ENCODE data around the gene CACNA2D1. TPM values are rescaled to one million over a fixed set of nuclear protein-coding genes. Genes with fewer than 3 reads are reported as not detected.

Gene CACNA2D1
- total RNA-seq, 2 donors from 2014 or later, result 5.4 to 32.0 TPM

GRCh38 chr7:82411732-82412131 is 31.8 kb downstream of the CACNA2D1 start:
- H3K4me1 ChIP-seq, result no peaks in the 10 kb centered on the region
- no peaks in the 10 kb centered on the region for H3K36me3 ChIP-seq (replicated peaks in 1 of 2; ENCODE audit: insufficient read depth in 1 of 2, low read depth in 2 of 2)
- no peaks in the 10 kb centered on the region for H3K27me3 ChIP-seq
- 54% methylated on average over 2 of the region's 2 CpGs for WGBS, 2 donors
- H3K9me3 ChIP-seq, result no peaks in the 10 kb centered on the region
- H3K4me3 ChIP-seq, result no peak overlapping the region
- no peak overlapping the region for H3K27ac ChIP-seq
- no peak for DNase-seq
- TF ChIP-seq CTCF (IDR thresholded peaks at IDR 0.05), result no peak
- no peak for TF ChIP-seq POLR2A (IDR thresholded peaks at IDR 0.05)
- no peak for ATAC-seq
- intact Hi-C loops (cut with DNase I), result no loop called here

- ATAC-seq (no peak), DNase-seq (peak in 3 of 4 donors; percentile 16 to 34 (median 19))
- no peaks in the 10 kb centered on the region for H3K27me3 ChIP-seq
- no peaks in the 10 kb centered on the region for H3K4me1 ChIP-seq
- H3K4me3 ChIP-seq, result no peak overlapping the region
- intact Hi-C loops (cut with DNase I), result no loop called here
- WGBS, 2 donors, result 79 to 80% methylated on average over 10 of the region's 10 CpGs
- TF ChIP-seq POLR2A (IDR thresholded peaks at IDR 0.05), result no peak
- TF ChIP-seq CTCF (IDR thresholded peaks at IDR 0.05), result no peak
- H3K36me3 ChIP-seq (replicated peaks in 1 of 2; ENCODE audit: insufficient read depth in 1 of 2, low read depth in 2 of 2), result no peaks in the 10 kb centered on the region
- H3K9me3 ChIP-seq, result no peaks in the 10 kb centered on the region
- H3K27ac ChIP-seq, result no peak overlapping the region
These were observed 33.1 kb downstream of the CACNA2D1 start for GRCh38 chr7:82410461-82410860.

DNA sequence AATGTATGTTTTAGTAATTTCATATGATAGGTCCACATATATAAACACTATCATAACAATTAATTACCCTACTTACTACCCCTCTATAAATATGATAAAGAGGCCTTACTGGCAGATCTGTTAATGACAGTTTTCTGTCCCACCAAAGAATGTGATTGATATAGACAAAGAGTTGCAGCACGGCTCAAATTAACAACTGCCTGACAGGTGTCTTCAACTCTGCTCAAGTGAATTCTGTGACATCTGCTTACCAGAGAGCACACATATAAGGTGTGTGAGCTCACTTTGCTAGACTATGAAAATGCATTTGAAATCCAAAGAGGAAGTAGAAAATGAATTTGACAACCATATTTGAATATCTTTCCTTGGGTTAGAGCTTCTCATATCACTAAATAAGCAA is 36.6 kb downstream of the CACNA2D1 start:
- 76 to 77% methylated on average over 1 of the region's 1 CpG for WGBS, 2 donors
- Histone ChIP-seq H3K27ac (no peak overlapping the region), H3K27me3 (no peaks in the 10 kb centered on the region), H3K9me3 (no peaks in the 10 kb centered on the region), H3K4me1 (no peaks in the 10 kb centered on the region), H3K36me3 (replicated peaks in 1 of 2; ENCODE audit: insufficient read depth in 1 of 2, low read depth in 2 of 2) (no peaks in the 10 kb centered on the region), H3K4me3 (no peak overlapping the region)
- ATAC-seq (no peak), DNase-seq (no peak)
- TF ChIP-seq POLR2A (IDR thresholded peaks at IDR 0.05) (no peak), CTCF (IDR thresholded peaks at IDR 0.05) (no peak)
- intact Hi-C loops (cut with DNase I), result no loop called here

DNA sequence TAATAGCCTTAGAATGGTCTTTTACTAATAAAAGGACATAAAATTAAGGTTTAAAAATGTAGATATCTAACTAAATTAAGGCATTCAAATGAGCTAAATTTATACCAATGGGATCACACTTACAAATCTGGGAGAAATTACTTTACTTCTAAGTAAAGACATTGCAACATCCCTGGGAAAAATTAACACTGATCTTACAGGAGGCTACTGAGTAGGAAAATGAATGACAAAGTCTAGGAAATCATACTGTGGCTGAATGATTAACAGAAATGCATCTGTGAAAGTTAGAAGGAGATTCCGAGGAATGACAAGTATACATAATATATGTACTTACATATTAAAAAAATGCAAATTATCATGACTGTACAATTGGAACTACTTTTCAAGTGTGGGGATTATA is 38.3 kb downstream of the CACNA2D1 start:
- H3K4me3 ChIP-seq, result no peak overlapping the region
- intact Hi-C loops (cut with DNase I), result no loop called here
- ATAC-seq (no peak), DNase-seq (no peak)
- no peak overlapping the region for H3K27ac ChIP-seq
- H3K36me3 ChIP-seq (replicated peaks in 1 of 2; ENCODE audit: insufficient read depth in 1 of 2, low read depth in 2 of 2), result no peaks in the 10 kb centered on the region
- no peaks in the 10 kb centered on the region for H3K4me1 ChIP-seq
- TF ChIP-seq POLR2A (IDR thresholded peaks at IDR 0.05) (no peak), CTCF (IDR thresholded peaks at IDR 0.05) (no peak)
- H3K27me3 ChIP-seq, result no peaks in the 10 kb centered on the region
- WGBS, 2 donors, result 42 to 44% methylated on average over 1 of the region's 1 CpG
- H3K9me3 ChIP-seq, result no peaks in the 10 kb centered on the region

GRCh38 chr7:82404652-82405051 is 38.9 kb downstream of the CACNA2D1 start:
- no peaks in the 10 kb centered on the region for H3K9me3 ChIP-seq
- no peaks in the 10 kb centered on the region for H3K27me3 ChIP-seq
- 68 to 69% methylated on average over 2 of the region's 2 CpGs for WGBS, 2 donors
- no peak for DNase-seq
- no peaks in the 10 kb centered on the region for H3K4me1 ChIP-seq
- H3K27ac ChIP-seq, result no peak overlapping the region
- no peak for TF ChIP-seq CTCF (IDR thresholded peaks at IDR 0.05)
- H3K4me3 ChIP-seq, result no peak overlapping the region
- intact Hi-C loops (cut with DNase I), result no loop called here
- H3K36me3 ChIP-seq (replicated peaks in 1 of 2; ENCODE audit: insufficient read depth in 1 of 2, low read depth in 2 of 2), result no peaks in the 10 kb centered on the region
- ATAC-seq, result no peak
